ENCODE data around the gene PTPRF. TPM values are rescaled to one million over a fixed set of nuclear protein-coding genes. Genes with fewer than 3 reads are reported as not detected.

The PTPRF gene
- polyA plus RNA-seq, 1 donor from 2014 or later = not detected

DNA sequence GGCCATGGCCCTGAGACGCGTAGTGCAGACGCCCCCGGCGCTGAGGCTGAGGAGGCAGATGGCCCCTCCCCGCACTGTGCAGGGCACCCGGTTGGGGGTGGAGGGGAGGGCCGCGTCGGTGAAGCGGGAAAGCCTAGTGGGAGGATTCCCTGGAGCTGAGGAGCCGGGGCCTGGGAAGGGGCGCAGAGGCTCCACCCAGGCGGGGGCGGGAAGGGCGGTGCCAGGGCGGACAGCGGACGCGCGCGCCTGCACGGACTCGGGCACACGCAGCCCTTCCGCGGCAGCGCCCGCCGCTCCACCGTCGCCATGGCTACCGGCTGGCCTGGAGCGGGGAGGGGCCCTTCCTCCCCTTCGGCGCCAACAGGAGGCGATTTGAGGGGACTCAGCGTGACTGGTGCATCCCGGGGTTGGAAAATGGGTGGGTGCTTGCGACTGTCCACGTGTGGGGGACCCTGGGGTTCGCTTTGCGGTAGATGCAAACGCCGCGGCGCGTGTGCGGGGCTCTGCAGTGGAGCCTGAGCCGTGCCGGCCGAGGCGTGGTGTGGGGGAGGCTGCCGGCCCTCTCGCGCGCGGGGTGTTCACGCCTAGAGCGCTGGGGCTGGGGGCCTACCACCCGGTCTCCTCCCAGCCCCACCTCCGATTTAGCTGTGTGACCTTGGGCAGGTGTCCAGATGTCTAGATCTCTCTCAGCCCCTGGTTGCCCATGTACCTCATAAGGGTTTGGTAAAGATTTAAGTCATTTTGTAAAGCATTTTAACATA lies 35.1 kb downstream of the PTPRF start:
- Mint-ChIP-seq H3K27ac (peak overlapping the region in 1 of 3 donors; percentile 23), H3K27me3 (peaks cover 19% of the 10 kb centered on the region), H3K9me3 (no peaks in the 10 kb centered on the region), H3K36me3 (no peaks in the 10 kb centered on the region), H3K4me1 (peaks cover 1 to 4% (median 4%) of the 10 kb centered on the region in 3 donors), H3K4me3 (peak overlapping the region in 3 of 4 donors; percentile 58 to 76 (median 74))

GRCh38 chr1:43566382-43567044 lies 35.8 kb downstream of the PTPRF start:
- no peaks in the 10 kb centered on the region for H3K9me3 Mint-ChIP-seq
- H3K4me1 Mint-ChIP-seq = peaks cover 1 to 4% (median 4%) of the 10 kb centered on the region in 3 donors
- H3K36me3 Mint-ChIP-seq = peaks cover 1% of the 10 kb centered on the region
- peaks cover 19% of the 10 kb centered on the region for H3K27me3 Mint-ChIP-seq
- H3K27ac Mint-ChIP-seq = peak overlapping the region in 1 of 3 donors; percentile 23
- peak overlapping the region in 2 of 4 donors; percentile 32 to 51 for H3K4me3 Mint-ChIP-seq

DNA sequence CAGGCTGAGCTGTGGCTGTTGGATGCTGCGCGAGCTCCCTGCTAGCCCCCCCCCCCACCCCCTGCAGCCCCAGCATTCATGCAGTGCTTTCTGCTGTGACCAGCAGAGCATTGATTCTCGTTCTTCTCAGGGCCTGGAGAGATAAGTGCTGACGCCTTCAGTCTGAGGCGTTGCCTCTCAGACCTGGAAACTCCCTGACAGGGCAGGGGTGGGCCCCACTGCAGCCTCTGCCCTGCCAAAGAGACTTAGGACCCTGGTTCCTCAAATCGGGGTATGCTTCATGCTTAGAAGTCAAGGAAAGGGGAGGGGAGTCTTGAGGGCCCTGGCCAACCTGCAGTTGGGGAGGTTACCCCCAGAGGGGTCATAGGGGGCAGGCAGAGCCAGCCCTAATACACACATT lies 38.5 kb downstream of the PTPRF start:
- Mint-ChIP-seq H3K27me3 (peaks cover 16% of the 10 kb centered on the region), H3K4me3 (no peak overlapping the region), H3K4me1 (peaks cover 1 to 4% (median 4%) of the 10 kb centered on the region in 3 donors), H3K27ac (peak overlapping the region in 1 of 3 donors; percentile 17), H3K9me3 (no peaks in the 10 kb centered on the region), H3K36me3 (peaks cover 1% of the 10 kb centered on the region)

GRCh38 chr1:43570277-43570676 lies 39.6 kb downstream of the PTPRF start:
- Mint-ChIP-seq H3K4me1 (peaks cover 1 to 4% (median 1%) of the 10 kb centered on the region in 3 donors), H3K4me3 (no peak overlapping the region), H3K27me3 (peaks cover 12% of the 10 kb centered on the region)

GRCh38 chr1:43570715-43571114 lies 40.0 kb downstream of the PTPRF start:
- Mint-ChIP-seq H3K4me3 (no peak overlapping the region), H3K27ac (peak overlapping the region in 1 of 3 donors; percentile 59), H3K27me3 (peaks cover 10% of the 10 kb centered on the region), H3K4me1 (peaks cover 1 to 4% (median 2%) of the 10 kb centered on the region in 3 donors), H3K36me3 (peaks cover 2% of the 10 kb centered on the region), H3K9me3 (no peaks in the 10 kb centered on the region)

More at GRCh38 chr1:43570277-43570676, 39.6 kb downstream of the PTPRF start:
- peaks cover 1% of the 10 kb centered on the region for H3K36me3 Mint-ChIP-seq
- H3K9me3 Mint-ChIP-seq = no peaks in the 10 kb centered on the region
- peak overlapping the region in 1 of 3 donors; percentile 59 for H3K27ac Mint-ChIP-seq

- Mint-ChIP-seq H3K4me3 (no peak overlapping the region), H3K9me3 (no peaks in the 10 kb centered on the region)
Observed at GRCh38 chr1:43572084-43572483, 41.4 kb downstream of the PTPRF start.

GRCh38 chr1:43572538-43572937 lies 41.9 kb downstream of the PTPRF start:
- Mint-ChIP-seq H3K27me3 (peaks cover under 1% of the 10 kb centered on the region), H3K4me3 (no peak overlapping the region), H3K4me1 (peaks cover 0 to 5% (median 0%) of the 10 kb centered on the region in 3 donors), H3K27ac (no peak overlapping the region), H3K36me3 (peaks cover 3% of the 10 kb centered on the region), H3K9me3 (no peaks in the 10 kb centered on the region)

More at GRCh38 chr1:43572084-43572483, 41.4 kb downstream of the PTPRF start:
- Mint-ChIP-seq H3K4me1 (peaks cover 0 to 5% (median 0%) of the 10 kb centered on the region in 3 donors), H3K27ac (peak overlapping the region in 1 of 3 donors; percentile 63), H3K27me3 (no peaks in the 10 kb centered on the region), H3K36me3 (peaks cover 3% of the 10 kb centered on the region)

- H3K4me1 Mint-ChIP-seq = peaks cover 0 to 5% (median 0%) of the 10 kb centered on the region in 3 donors
- H3K27ac Mint-ChIP-seq = peak overlapping the region in 1 of 3 donors; percentile 43
- H3K36me3 Mint-ChIP-seq = peaks cover 3% of the 10 kb centered on the region
- no peaks in the 10 kb centered on the region for H3K9me3 Mint-ChIP-seq
- peaks cover 1% of the 10 kb centered on the region for H3K27me3 Mint-ChIP-seq
- H3K4me3 Mint-ChIP-seq = no peak overlapping the region
Observed at GRCh38 chr1:43573066-43573800, 42.5 kb downstream of the PTPRF start.

DNA sequence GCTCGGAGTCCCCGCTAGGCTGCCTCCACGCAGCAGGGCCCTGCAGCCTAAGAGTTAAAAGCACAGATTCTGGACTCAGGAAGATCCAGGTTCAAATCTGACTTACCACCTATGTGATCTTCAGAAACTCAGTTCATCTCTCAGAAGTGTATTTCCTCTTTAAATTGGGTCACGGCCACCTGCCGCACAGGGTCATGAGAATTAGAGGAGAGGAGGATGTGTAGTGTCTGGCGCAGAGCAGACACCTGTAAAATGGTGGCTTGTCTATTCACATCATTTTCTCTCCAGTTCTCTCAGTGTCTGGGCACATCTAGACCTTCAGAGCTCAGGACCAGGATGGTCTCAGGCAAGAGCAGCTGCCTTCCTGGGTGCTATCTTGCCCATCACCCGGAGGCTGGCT lies 45.8 kb downstream of the PTPRF start:
- Mint-ChIP-seq H3K36me3 (peaks cover 2% of the 10 kb centered on the region), H3K9me3 (no peaks in the 10 kb centered on the region), H3K27me3 (peaks cover 1% of the 10 kb centered on the region), H3K4me1 (peaks cover 0 to 5% (median 0%) of the 10 kb centered on the region in 3 donors), H3K27ac (no peak overlapping the region), H3K4me3 (no peak overlapping the region)

DNA sequence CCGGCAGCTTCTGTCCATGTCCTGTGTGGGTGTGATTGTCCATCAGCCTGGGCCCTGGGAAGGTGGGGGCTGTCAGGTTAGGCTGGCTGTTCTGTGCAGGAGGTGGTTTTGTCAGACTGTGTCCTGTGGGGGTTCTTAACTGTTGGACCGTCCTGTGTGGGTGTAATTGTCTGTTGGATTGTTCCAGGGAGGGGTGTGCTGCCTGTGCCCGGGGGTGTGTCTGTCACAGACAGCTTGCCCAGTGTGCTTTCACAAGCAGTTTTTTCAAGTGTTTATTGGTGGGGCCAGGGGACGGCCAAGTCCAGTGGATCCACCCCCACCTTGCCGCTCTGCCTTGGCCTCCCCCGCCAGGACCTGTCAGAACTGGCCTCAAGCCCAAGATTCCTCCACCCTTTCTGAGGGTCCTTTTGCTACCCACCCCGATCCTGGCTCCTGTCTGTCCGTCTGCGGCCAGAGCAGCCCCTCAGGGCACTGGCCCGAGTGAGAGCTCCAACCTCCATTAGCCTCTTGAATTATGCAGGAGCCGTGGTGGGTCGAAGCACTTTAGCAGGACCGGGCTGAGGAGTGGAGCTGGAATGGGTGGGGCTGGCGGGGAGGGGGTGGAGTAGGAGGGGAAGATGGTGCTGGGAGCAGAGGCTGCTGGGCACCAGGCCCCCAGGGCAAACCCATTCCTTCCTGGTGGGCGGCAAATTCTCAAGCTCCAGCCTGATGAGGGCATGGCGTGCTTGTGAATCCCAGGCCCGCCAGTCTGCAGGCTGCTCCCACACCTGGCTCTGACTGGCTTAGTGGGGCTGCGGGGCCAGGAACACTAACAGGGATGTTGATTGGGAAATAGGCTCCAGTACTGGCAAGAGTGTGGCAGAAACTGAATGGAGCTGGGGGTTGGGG lies 47.2 kb downstream of the PTPRF start:
- Mint-ChIP-seq H3K27me3 (peaks cover 1% of the 10 kb centered on the region), H3K27ac (peak overlapping the region in 1 of 3 donors; percentile 47), H3K36me3 (peaks cover 2% of the 10 kb centered on the region), H3K4me3 (no peak overlapping the region), H3K4me1 (peaks cover 0 to 6% (median 1%) of the 10 kb centered on the region in 3 donors), H3K9me3 (no peaks in the 10 kb centered on the region)

- peaks cover 2% of the 10 kb centered on the region for H3K36me3 Mint-ChIP-seq
- H3K27ac Mint-ChIP-seq = no peak overlapping the region
Observed at GRCh38 chr1:43580039-43580438, 49.4 kb downstream of the PTPRF start.

GRCh38 chr1:43582162-43582566 lies 51.5 kb downstream of the PTPRF start:
- Mint-ChIP-seq H3K4me1 (peaks cover 0 to 3% (median 1%) of the 10 kb centered on the region in 3 donors), H3K27ac (peak overlapping the region in 2 of 3 donors; percentile 71 to 90), H3K4me3 (no peak overlapping the region), H3K36me3 (no peaks in the 10 kb centered on the region), H3K9me3 (no peaks in the 10 kb centered on the region), H3K27me3 (peaks cover 1% of the 10 kb centered on the region)

More at GRCh38 chr1:43580039-43580438, 49.4 kb downstream of the PTPRF start:
- Mint-ChIP-seq H3K4me1 (peaks cover 0 to 6% (median 1%) of the 10 kb centered on the region in 3 donors), H3K27me3 (peaks cover 1% of the 10 kb centered on the region), H3K4me3 (no peak overlapping the region), H3K9me3 (no peaks in the 10 kb centered on the region)

GRCh38 chr1:43583058-43583457 lies 52.4 kb downstream of the PTPRF start:
- Mint-ChIP-seq H3K27me3 (no peaks in the 10 kb centered on the region), H3K27ac (no peak overlapping the region), H3K9me3 (no peaks in the 10 kb centered on the region), H3K36me3 (no peaks in the 10 kb centered on the region), H3K4me1 (peaks cover 0 to 3% (median 1%) of the 10 kb centered on the region in 3 donors), H3K4me3 (peak overlapping the region in 1 of 4 donors; percentile 3)

GRCh38 chr1:43584204-43584603 lies 53.5 kb downstream of the PTPRF start:
- Mint-ChIP-seq H3K27ac (no peak overlapping the region), H3K4me1 (peaks cover 0 to 3% (median 1%) of the 10 kb centered on the region in 3 donors), H3K36me3 (no peaks in the 10 kb centered on the region), H3K9me3 (no peaks in the 10 kb centered on the region), H3K4me3 (no peak overlapping the region), H3K27me3 (no peaks in the 10 kb centered on the region)
